Measurements from ENCODE around the gene HOXB9. TPM values are rescaled to one million over a fixed set of nuclear protein-coding genes. Genes with fewer than 3 reads are reported as not detected.
A peak's percentile ranks its signal among the peaks of the same experiment; 100 is the strongest.

The HOXB9 gene
- polyA plus RNA-seq, 3 donors: not detected

- intact Hi-C loops (cut with micrococcal nuclease): no loop called here
Measured at GRCh38 chr17:48599354-48599753, 26.8 kb downstream of the HOXB9 start.

GRCh38 chr17:48598736-48599135 is 27.4 kb downstream of the HOXB9 start:
- Histone ChIP-seq H3K9ac (ENCODE audit: insufficient read depth, low read length, poor library complexity, severe bottlenecking) (no peak overlapping the region), H3K27ac (ENCODE audit: low read depth in 1 of 2, low read length in 2 of 2) (no peak overlapping the region), H4K20me1 (ENCODE audit: insufficient read depth, low read length) (no peaks in the 10 kb centered on the region), H2AFZ (ENCODE audit: insufficient read depth, low read depth, low read length, poor library complexity, severe bottlenecking) (no peak overlapping the region), H3K4me3 (replicated peaks in 1 of 3; ENCODE audit: low read depth in 2 of 3, low read length in 3 of 3) (no peak overlapping the region), H3K4me1 (ENCODE audit: control insufficient read depth in 1 of 2, insufficient read depth in 2 of 2, low read length in 2 of 2) (peaks cover 22 to 24% of the 10 kb centered on the region in 2 donors), H3K4me2 (replicated peaks; ENCODE audit: extremely low read depth, low read length, poor library complexity, severe bottlenecking) (no peak overlapping the region), H3K36me3 (replicated peaks in 1 of 2; ENCODE audit: control insufficient read depth in 1 of 2, insufficient read depth in 2 of 2, low read length in 2 of 2) (no peaks in the 10 kb centered on the region), H3K27me3 (ENCODE audit: control insufficient read depth in 2 of 2, insufficient read depth in 2 of 2, low read length in 2 of 2) (peaks cover 77 to 100% of the 10 kb centered on the region in 2 donors), H3K9me3 (replicated peaks in 1 of 2; ENCODE audit: control insufficient read depth in 1 of 2, insufficient read depth in 1 of 2, low read length in 2 of 2) (peaks cover 0 to 46% of the 10 kb centered on the region in 2 donors), H3K79me2 (ENCODE audit: insufficient read depth, low read length) (no peaks in the 10 kb centered on the region)
- TF ChIP-seq, protein P1, sequence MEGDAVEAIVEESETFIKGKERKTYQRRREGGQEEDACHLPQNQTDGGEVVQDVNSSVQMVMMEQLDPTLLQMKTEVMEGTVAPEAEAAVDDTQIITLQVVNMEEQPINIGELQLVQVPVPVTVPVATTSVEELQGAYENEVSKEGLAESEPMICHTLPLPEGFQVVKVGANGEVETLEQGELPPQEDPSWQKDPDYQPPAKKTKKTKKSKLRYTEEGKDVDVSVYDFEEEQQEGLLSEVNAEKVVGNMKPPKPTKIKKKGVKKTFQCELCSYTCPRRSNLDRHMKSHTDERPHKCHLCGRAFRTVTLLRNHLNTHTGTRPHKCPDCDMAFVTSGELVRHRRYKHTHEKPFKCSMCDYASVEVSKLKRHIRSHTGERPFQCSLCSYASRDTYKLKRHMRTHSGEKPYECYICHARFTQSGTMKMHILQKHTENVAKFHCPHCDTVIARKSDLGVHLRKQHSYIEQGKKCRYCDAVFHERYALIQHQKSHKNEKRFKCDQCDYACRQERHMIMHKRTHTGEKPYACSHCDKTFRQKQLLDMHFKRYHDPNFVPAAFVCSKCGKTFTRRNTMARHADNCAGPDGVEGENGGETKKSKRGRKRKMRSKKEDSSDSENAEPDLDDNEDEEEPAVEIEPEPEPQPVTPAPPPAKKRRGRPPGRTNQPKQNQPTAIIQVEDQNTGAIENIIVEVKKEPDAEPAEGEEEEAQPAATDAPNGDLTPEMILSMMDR (IDR thresholded peaks at IDR 0.05): no peak
- Mint-ChIP-seq H3K36me3 (peaks cover 12 to 21% of the 10 kb centered on the region in 2 donors), H3K27ac (no peak overlapping the region), H3K9me3 (peaks cover 0 to 35% (median 14%) of the 10 kb centered on the region in 7 donors), H3K4me3 (peak overlapping the region in 1 of 2 donors; percentile 93), H3K27me3 (ENCODE audit: low read depth in 3 of 3) (peaks cover 99 to 100% (median 100%) of the 10 kb centered on the region in 3 donors), H3K4me1 (peaks cover 31% of the 10 kb centered on the region)
- 72% methylated on average over 2 of the region's 7 CpGs for WGBS (ENCODE audit: insufficient coverage)
- DNase-seq: no peak
- intact Hi-C loops (cut with micrococcal nuclease): no loop called here

More at GRCh38 chr17:48599354-48599753, 26.8 kb downstream of the HOXB9 start:
- H4K20me1 ChIP-seq (ENCODE audit: insufficient read depth, low read length): no peaks in the 10 kb centered on the region
- peaks cover 22 to 24% of the 10 kb centered on the region in 2 donors for H3K4me1 ChIP-seq (ENCODE audit: control insufficient read depth in 1 of 2, insufficient read depth in 2 of 2, low read length in 2 of 2)
- H3K4me3 ChIP-seq (replicated peaks in 1 of 3; ENCODE audit: low read depth in 2 of 3, low read length in 3 of 3): no peak overlapping the region
- H3K79me2 ChIP-seq (ENCODE audit: insufficient read depth, low read length): no peaks in the 10 kb centered on the region
- H3K4me1 Mint-ChIP-seq: peaks cover 30% of the 10 kb centered on the region
- no CpG with 5 or more reads among the region's 5 CpGs for WGBS (ENCODE audit: insufficient coverage)
- no peaks in the 10 kb centered on the region for H3K36me3 ChIP-seq (replicated peaks in 1 of 2; ENCODE audit: control insufficient read depth in 1 of 2, insufficient read depth in 2 of 2, low read length in 2 of 2)
- H3K27ac Mint-ChIP-seq: no peak overlapping the region
- H3K9ac ChIP-seq (ENCODE audit: insufficient read depth, low read length, poor library complexity, severe bottlenecking): no peak overlapping the region
- peaks cover 82 to 100% of the 10 kb centered on the region in 2 donors for H3K27me3 ChIP-seq (ENCODE audit: control insufficient read depth in 2 of 2, insufficient read depth in 2 of 2, low read length in 2 of 2)
- peaks cover 12 to 21% of the 10 kb centered on the region in 2 donors for H3K36me3 Mint-ChIP-seq
- TF ChIP-seq, protein P1 (IDR thresholded peaks at IDR 0.05): no peak
- H3K9me3 Mint-ChIP-seq: peaks cover 0 to 35% (median 14%) of the 10 kb centered on the region in 7 donors
- peaks cover 98 to 100% (median 100%) of the 10 kb centered on the region in 3 donors for H3K27me3 Mint-ChIP-seq (ENCODE audit: low read depth in 3 of 3)
- no peak for DNase-seq
- H3K9me3 ChIP-seq (replicated peaks in 1 of 2; ENCODE audit: control insufficient read depth in 1 of 2, insufficient read depth in 1 of 2, low read length in 2 of 2): peaks cover 0 to 49% of the 10 kb centered on the region in 2 donors
- H3K4me3 Mint-ChIP-seq: peak overlapping the region in 1 of 2 donors; percentile 93
- H3K27ac ChIP-seq (ENCODE audit: low read depth in 1 of 2, low read length in 2 of 2): no peak overlapping the region
- no peak overlapping the region for H2AFZ ChIP-seq (ENCODE audit: insufficient read depth, low read depth, low read length, poor library complexity, severe bottlenecking)
- H3K4me2 ChIP-seq (replicated peaks; ENCODE audit: extremely low read depth, low read length, poor library complexity, severe bottlenecking): no peak overlapping the region
